ENCODE data around the gene ITGA4. TPM values are rescaled to one million over a fixed set of nuclear protein-coding genes. Genes with fewer than 3 reads are reported as not detected.

ITGA4 gene
- total and polyA plus RNA-seq, 8 donors: 0.15 to 5.8 (median 0.84) TPM

GRCh38 chr2:181526014-181526413 is 68.8 kb downstream of the ITGA4 start:
- H3K9me3 ChIP-seq: no peaks in the 10 kb centered on the region
- H3K27ac ChIP-seq: no peak overlapping the region
- intact Hi-C loops (cut with DNase I): no loop called here
- no peak for DNase-seq
- H3K4me3 ChIP-seq: no peak overlapping the region
- no peaks in the 10 kb centered on the region for H3K27me3 ChIP-seq
- ATAC-seq: no peak
- TF ChIP-seq CTCF (IDR thresholded peaks at IDR 0.05): no peak
- H3K36me3 ChIP-seq: no peaks in the 10 kb centered on the region
- no peaks in the 10 kb centered on the region for H3K4me1 ChIP-seq
- WGBS, 2 donors: 63 to 69% methylated on average over 4 of the region's 4 CpGs
- FAIRE-seq: no peak

DNA sequence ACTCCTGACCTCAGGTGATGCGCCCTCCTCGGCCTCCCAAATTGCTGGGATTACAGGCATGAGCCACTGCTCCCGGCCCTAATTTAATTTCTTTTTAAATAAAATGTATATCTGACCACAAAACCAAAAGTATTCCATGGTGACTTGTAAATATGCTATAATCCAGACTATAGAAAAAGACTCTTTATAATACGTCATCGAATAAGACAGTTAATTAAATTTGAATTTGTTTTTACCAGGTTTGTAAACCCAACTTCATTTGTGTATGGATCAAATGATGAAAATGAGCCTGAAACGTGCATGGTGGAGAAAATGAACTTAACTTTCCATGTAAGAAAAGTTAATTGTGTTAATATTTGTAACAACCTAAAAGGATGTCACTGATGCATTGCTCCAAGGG is 69.9 kb downstream of the ITGA4 start:
- 68 to 90% methylated on average over 6 of the region's 6 CpGs for WGBS, 2 donors
- no peak for TF ChIP-seq CTCF (IDR thresholded peaks at IDR 0.05)
- Histone ChIP-seq H3K36me3 (no peaks in the 10 kb centered on the region), H3K9me3 (no peaks in the 10 kb centered on the region), H3K27me3 (no peaks in the 10 kb centered on the region), H3K4me3 (no peak overlapping the region), H3K4me1 (no peaks in the 10 kb centered on the region), H3K27ac (no peak overlapping the region)
- intact Hi-C loops (cut with DNase I): no loop called here
- FAIRE-seq: no peak
- DNase-seq: no peak
- ATAC-seq: no peak

GRCh38 chr2:181528441-181528840 is 71.3 kb downstream of the ITGA4 start:
- TF ChIP-seq CTCF (IDR thresholded peaks at IDR 0.05): no peak
- FAIRE-seq (no peak), DNase-seq (no peak), ATAC-seq (no peak)
- no peak overlapping the region for H3K4me3 ChIP-seq
- no peak overlapping the region for H3K27ac ChIP-seq
- intact Hi-C loops (cut with DNase I): no loop called here
- no peaks in the 10 kb centered on the region for H3K9me3 ChIP-seq
- no peaks in the 10 kb centered on the region for H3K27me3 ChIP-seq
- no peaks in the 10 kb centered on the region for H3K4me1 ChIP-seq
- WGBS, 2 donors: 75 to 83% methylated on average over 1 of the region's 1 CpG
- H3K36me3 ChIP-seq: no peaks in the 10 kb centered on the region

- no peak overlapping the region for H3K4me3 ChIP-seq
- no peaks in the 10 kb centered on the region for H3K4me1 ChIP-seq
- intact Hi-C loops (cut with DNase I): no loop called here
- DNase-seq: no peak
- no peak for TF ChIP-seq CTCF (IDR thresholded peaks at IDR 0.05)
- H3K9me3 ChIP-seq: no peaks in the 10 kb centered on the region
- no peaks in the 10 kb centered on the region for H3K27me3 ChIP-seq
- WGBS, 2 donors: 78 to 89% methylated on average over 2 of the region's 2 CpGs
- no peaks in the 10 kb centered on the region for H3K36me3 ChIP-seq
- FAIRE-seq: no peak
- H3K27ac ChIP-seq: no peak overlapping the region
- no peak for ATAC-seq
Observed at GRCh38 chr2:181536730-181537129, 79.5 kb downstream of the ITGA4 start.

GRCh38 chr2:181540421-181540820 is 83.2 kb downstream of the ITGA4 start:
- no peak for DNase-seq
- H3K4me1 ChIP-seq: no peaks in the 10 kb centered on the region
- WGBS, 2 donors: 66 to 83% methylated on average over 4 of the region's 4 CpGs
- H3K9me3 ChIP-seq: no peaks in the 10 kb centered on the region
- intact Hi-C loops (cut with DNase I): no loop called here
- no peak for ATAC-seq
- H3K4me3 ChIP-seq: no peak overlapping the region
- TF ChIP-seq CTCF (IDR thresholded peaks at IDR 0.05): no peak
- no peaks in the 10 kb centered on the region for H3K27me3 ChIP-seq
- no peak overlapping the region for H3K27ac ChIP-seq
- no peak for FAIRE-seq
- H3K36me3 ChIP-seq: no peaks in the 10 kb centered on the region

Data from pancreas (tissue), 10 donors.